CD14-positive monocyte (primary cell): Measurements from ENCODE around the gene LCP1. TPM values are rescaled to one million over a fixed set of nuclear protein-coding genes. Genes with fewer than 3 reads are reported as not detected.

Experiments used
- DNase-seq, 3 donors: peaks; one replicate each; pipeline ENCODE4 v3.0.0-alpha.2; 2011 to 2022
- H2AFZ ChIP-seq: 2 replicates; pipeline ENCODE4 v1.6.0; 2012; ENCODE audit warnings: mild to moderate bottlenecking, low read depth, low read length, inconsistent platforms; ENCODE audit not compliant: insufficient read depth, poor library complexity, severe bottlenecking
- H3K27ac ChIP-seq, 2 donors: 1 replicate in 1 of 2; 2 replicates in 1 of 2; pipeline ENCODE4 v1.5.1; 2012 to 2013; ENCODE audit warnings: low read length in 2 of 2, control low read depth in 1 of 2, inconsistent platforms in 1 of 2, low read depth in 1 of 2, mild to moderate bottlenecking in 1 of 2
- H3K27me3 ChIP-seq, 2 donors: one replicate each; pipeline versions ENCODE4 v1.6.0 to v1.6.1; 2011 to 2013; ENCODE audit warnings: low read length in 2 of 2; ENCODE audit not compliant: control insufficient read depth in 2 of 2, insufficient read depth in 2 of 2
- H3K36me3 ChIP-seq, 2 donors: replicated peaks in 1 of 2; 1 replicate in 1 of 2; 2 replicates in 1 of 2; pipeline versions ENCODE4 v1.5.1 to v1.6.1; 2012 to 2013; ENCODE audit warnings: low read length in 2 of 2, control low read depth in 1 of 2, inconsistent platforms in 1 of 2, mild to moderate bottlenecking in 1 of 2; ENCODE audit not compliant: insufficient read depth in 2 of 2, control insufficient read depth in 1 of 2
- H3K4me1 ChIP-seq, 2 donors: 1 replicate in 1 of 2; 2 replicates in 1 of 2; pipeline versions ENCODE4 v1.5.1 to v1.6.1; 2012 to 2013; ENCODE audit warnings: low read length in 2 of 2, control low read depth in 1 of 2, inconsistent platforms in 1 of 2, mild to moderate bottlenecking in 1 of 2, moderate library complexity in 1 of 2; ENCODE audit not compliant: insufficient read depth in 2 of 2, control insufficient read depth in 1 of 2
- H3K4me2 ChIP-seq: replicated peaks from 2 replicates; pipeline ENCODE3; 2012; ENCODE audit warnings: low read length, moderate library complexity, mild to moderate bottlenecking; ENCODE audit not compliant: poor library complexity, severe bottlenecking; ENCODE audit errors: extremely low read depth
- H3K4me3 ChIP-seq, 3 experiments: fragments of 200-600 bp in 1 of 3; sonication (generic) in 1 of 3; replicated peaks in 1 of 3; 1 replicate in 2 of 3; 2 replicates in 1 of 3; pipeline ENCODE4 v1.5.1; 2011 to 2013; ENCODE audit warnings: low read length in 3 of 3, mild to moderate bottlenecking in 3 of 3, control low read depth in 2 of 3, low read depth in 2 of 3, inconsistent platforms in 1 of 3, moderate library complexity in 1 of 3
- H3K79me2 ChIP-seq: 2 replicates; pipeline ENCODE4 v1.6.0; 2012; ENCODE audit warnings: mild to moderate bottlenecking, control low read depth, inconsistent platforms, low read length, moderate library complexity; ENCODE audit not compliant: insufficient read depth
- H3K9ac ChIP-seq: 2 replicates; pipeline ENCODE4 v1.6.0; 2017; ENCODE audit warnings: low read length, mild to moderate bottlenecking; ENCODE audit not compliant: insufficient read depth, poor library complexity, severe bottlenecking
- H3K9me3 ChIP-seq, 2 donors: replicated peaks in 1 of 2; 1 replicate in 1 of 2; 2 replicates in 1 of 2; pipeline versions ENCODE4 v1.5.1 to v1.6.1; 2012 to 2013; ENCODE audit warnings: low read length in 2 of 2, control low read depth in 1 of 2; ENCODE audit not compliant: control insufficient read depth in 1 of 2, insufficient read depth in 1 of 2
- H4K20me1 ChIP-seq: 2 replicates; pipeline ENCODE4 v1.6.0; 2012; ENCODE audit warnings: mild to moderate bottlenecking, low read length, control low read depth, moderate library complexity; ENCODE audit not compliant: insufficient read depth
- H3K27ac Mint-ChIP-seq, 7 donors: one replicate each; pipeline ENCODE4 v1.8.0; 2020; ENCODE audit warnings: mild to moderate bottlenecking in 7 of 7, mixed read lengths in 7 of 7, moderate library complexity in 6 of 7, inconsistent platforms in 2 of 7
- H3K27me3 Mint-ChIP-seq, 3 donors: one replicate each; pipeline ENCODE4 v1.8.0; 2021 to 2022; ENCODE audit warnings: low read depth in 3 of 3, mild to moderate bottlenecking in 3 of 3, mixed read lengths in 3 of 3, moderate library complexity in 3 of 3, inconsistent platforms in 1 of 3
- H3K36me3 Mint-ChIP-seq, 2 donors: one replicate each; pipeline ENCODE4 v1.8.0; 2020; ENCODE audit warnings: mixed read lengths in 2 of 2, inconsistent platforms in 1 of 2, mild to moderate bottlenecking in 1 of 2
- H3K4me1 Mint-ChIP-seq: one replicate; pipeline ENCODE4 v1.8.0; 2020; ENCODE audit warnings: mild to moderate bottlenecking, mixed read lengths
- H3K4me3 Mint-ChIP-seq, 2 donors: one replicate each; pipeline ENCODE4 v1.8.0; 2020; ENCODE audit warnings: mild to moderate bottlenecking in 2 of 2, mixed read lengths in 2 of 2, moderate library complexity in 1 of 2
- H3K9me3 Mint-ChIP-seq, 7 donors: one replicate each; pipeline ENCODE4 v1.8.0; 2020 to 2022; ENCODE audit warnings: mixed read lengths in 7 of 7, mild to moderate bottlenecking in 6 of 7, moderate library complexity in 6 of 7, inconsistent platforms in 2 of 7
- CTCF ChIP-seq: fragments of 200-600 bp; IDR thresholded peaks from one replicate; pipeline ENCODE4 v1.8.0; 2022; ENCODE audit warnings: antibody characterized with exemption, mild to moderate bottlenecking
- WGBS: methylation state at CpG from one replicate; pipeline ENCODE4 v1.1.5; 2013; ENCODE audit warnings: missing lambda C conversion rate; ENCODE audit not compliant: insufficient coverage; 5-methylcytosine and 5-hydroxymethylcytosine counted together
- intact Hi-C, 2 donors: fragments of 100-400 bp; cut with micrococcal nuclease; formaldehyde crosslinking; loops; one replicate each; pipeline versions ENCODE4 v1.15.0 to v1.15.1; 2023
- polyA plus RNA-seq, 3 donors: library from polyadenylated mRNA; depleted of rRNA in 1 of 3; unstranded in 2 of 3; stranded (reverse) in 1 of 3; fragments of 300-500 nt in 2 of 3; fragments of >200 nt in 1 of 3; fragmentation: Illumina TruSeq in 2 of 3; gene quantifications; 1 replicate in 2 of 3; 2 replicates in 1 of 3; pipeline ENCODE4 v1.2.3, GENCODE V29; 2012 to 2021

Gene LCP1
- polyA plus RNA-seq, 3 donors, result 653 to 2,003 (median 1,636) TPM

GRCh38 chr13:46146898-46147297 is 35.1 kb downstream of the LCP1 start:
- 100% methylated on average over 3 of the region's 3 CpGs for WGBS
- H3K4me1 ChIP-seq, result no peaks in the 10 kb centered on the region
- H3K36me3 ChIP-seq, result peaks cover 97 to 100% of the 10 kb centered on the region in 2 donors
- no peak for TF ChIP-seq CTCF
- no peak overlapping the region for H2AFZ ChIP-seq
- H3K9ac ChIP-seq, result no peak overlapping the region
- no peaks in the 10 kb centered on the region for H3K9me3 Mint-ChIP-seq
- no peaks in the 10 kb centered on the region for H3K4me1 Mint-ChIP-seq
- intact Hi-C loops, result no loop called here
- H3K36me3 Mint-ChIP-seq, result peaks cover 88 to 94% of the 10 kb centered on the region in 2 donors
- no peaks in the 10 kb centered on the region for H3K27me3 ChIP-seq
- H3K4me3 Mint-ChIP-seq, result no peak overlapping the region
- H4K20me1 ChIP-seq, result peaks cover 100% of the 10 kb centered on the region
- no peak overlapping the region for H3K4me3 ChIP-seq
- no peaks in the 10 kb centered on the region for H3K27me3 Mint-ChIP-seq
- H3K4me2 ChIP-seq, result no peak overlapping the region
- H3K9me3 ChIP-seq, result no peaks in the 10 kb centered on the region
- H3K27ac ChIP-seq, result peak overlapping the region in 1 of 2 donors; percentile 1
- H3K79me2 ChIP-seq, result peaks cover 91% of the 10 kb centered on the region
- H3K27ac Mint-ChIP-seq, result peak overlapping the region in 3 of 7 donors; percentile 14 to 71 (median 18)
- no peak for DNase-seq

GRCh38 chr13:46145950-46146349 is 36.0 kb downstream of the LCP1 start:
- Mint-ChIP-seq H3K4me1 (no peaks in the 10 kb centered on the region), H3K4me3 (no peak overlapping the region), H3K9me3 (no peaks in the 10 kb centered on the region), H3K36me3 (peaks cover 87 to 94% of the 10 kb centered on the region in 2 donors), H3K27me3 (no peaks in the 10 kb centered on the region), H3K27ac (no peak overlapping the region)
- no peak overlapping the region for H2AFZ ChIP-seq
- intact Hi-C loops, result no loop called here
- H3K27me3 ChIP-seq, result no peaks in the 10 kb centered on the region
- peaks cover 97 to 100% of the 10 kb centered on the region in 2 donors for H3K36me3 ChIP-seq
- H3K27ac ChIP-seq, result no peak overlapping the region
- no peak for DNase-seq
- H3K4me2 ChIP-seq, result no peak overlapping the region
- H4K20me1 ChIP-seq, result peaks cover 100% of the 10 kb centered on the region
- H3K4me1 ChIP-seq, result no peaks in the 10 kb centered on the region
- H3K4me3 ChIP-seq, result no peak overlapping the region
- peaks cover 89% of the 10 kb centered on the region for H3K79me2 ChIP-seq
- no peak overlapping the region for H3K9ac ChIP-seq
- WGBS, result no CpG with 5 or more reads among the region's 2 CpGs
- no peak for TF ChIP-seq CTCF
- no peaks in the 10 kb centered on the region for H3K9me3 ChIP-seq
